HepG2 (cell line): Measurements from ENCODE around the gene SMDT1. TPM values are rescaled to one million over a fixed set of nuclear protein-coding genes. Genes with fewer than 3 reads are reported as not detected.

ENCODE experiments used
- ATF5 ChIP-seq: sonication (generic); formaldehyde crosslinking; IDR thresholded peaks from 2 replicates; pipeline ENCODE4 v1.4.0; 2020; ENCODE audit warnings: mild to moderate bottlenecking, low read depth, missing genetic modification reagents
- EP300 ChIP-seq, 3 experiments: sonication (generic) in 1 of 3; formaldehyde crosslinking in 1 of 3; IDR thresholded peaks; 2 replicates each; pipeline versions ENCODE4 v1.5.1 to v1.6.1; 2011 to 2020; ENCODE audit warnings: low read depth in 2 of 3, low read length in 2 of 3, borderline replicate concordance in 1 of 3, improper control_type of control experiment in 1 of 3, mild to moderate bottlenecking in 1 of 3, missing genetic modification reagents in 1 of 3, moderate library complexity in 1 of 3
- HNRNPK ChIP-seq: fragments of 200-400 bp; formaldehyde crosslinking; IDR thresholded peaks from 2 replicates; pipeline ENCODE4 v1.6.1; 2018; ENCODE audit warnings: low read length, low read depth, moderate library complexity, mild to moderate bottlenecking; ENCODE audit not compliant: poor library complexity, severe bottlenecking
- IRF2 ChIP-seq: IDR thresholded peaks from 2 replicates; pipeline ENCODE4 v1.6.1; 2018; ENCODE audit warnings: missing genetic modification reagents, missing compliant biosample characterization
- MLXIP ChIP-seq: sonication (generic); formaldehyde crosslinking; IDR thresholded peaks from 2 replicates; pipeline ENCODE4 v1.9.0; 2021; ENCODE audit warnings: missing genetic modification reagents, borderline replicate concordance
- MTF1 ChIP-seq: sonication (generic); formaldehyde crosslinking; IDR thresholded peaks from 2 replicates; pipeline ENCODE4 v1.5.0; 2020; ENCODE audit warnings: missing genetic modification reagents
- MXI1 ChIP-seq: IDR thresholded peaks from 3 replicates; pipeline ENCODE4 v1.6.1; 2012; ENCODE audit warnings: low read depth, low read length, inconsistent platforms, borderline replicate concordance
- NCOA2 ChIP-seq: sonication (generic); formaldehyde crosslinking; IDR thresholded peaks from 2 replicates; pipeline ENCODE4 v1.8.0; 2022; ENCODE audit warnings: inconsistent platforms
- NR2F6 ChIP-seq, 2 experiments: IDR thresholded peaks; 2 replicates each; pipeline ENCODE4 v1.6.1; 2016; ENCODE audit warnings: antibody characterized with exemption in 1 of 2, mild to moderate bottlenecking in 1 of 2
- POGK ChIP-seq: sonication (generic); formaldehyde crosslinking; conservative IDR thresholded peaks from 2 replicates; pipeline ENCODE4 v1.8.0; 2022; ENCODE audit warnings: mild to moderate bottlenecking, moderate library complexity, missing genetic modification reagents
- POLR2A ChIP-seq, 2 experiments: IDR thresholded peaks; 2 replicates each; pipeline ENCODE4 v1.6.1; 2011; ENCODE audit warnings: low read depth in 2 of 2, low read length in 2 of 2, mild to moderate bottlenecking in 1 of 2, moderate library complexity in 1 of 2; ENCODE audit not compliant: insufficient read depth in 1 of 2
- REXO4 ChIP-seq: sonication (generic); formaldehyde crosslinking; IDR thresholded peaks from 2 replicates; pipeline ENCODE4 v1.8.0; 2022; ENCODE audit warnings: missing genetic modification reagents, mild to moderate bottlenecking, borderline replicate concordance
- SP2 ChIP-seq: sonication (generic); formaldehyde crosslinking; IDR thresholded peaks from 2 replicates; pipeline ENCODE4 v1.5.1; 2020; ENCODE audit warnings: mild to moderate bottlenecking, missing genetic modification reagents
- TAF15 ChIP-seq: fragments of 200-400 bp; formaldehyde crosslinking; IDR thresholded peaks from one replicate; pipeline ENCODE4 v1.6.1; 2018; ENCODE audit warnings: mild to moderate bottlenecking, low read depth, low read length; ENCODE audit not compliant: poor library complexity, severe bottlenecking
- TMF1 ChIP-seq: sonication (generic); formaldehyde crosslinking; IDR thresholded peaks from 2 replicates; pipeline ENCODE4 v1.8.1; 2022; ENCODE audit warnings: low read depth, missing genetic modification reagents
- TRIM24 ChIP-seq: sonication (generic); formaldehyde crosslinking; IDR thresholded peaks from 2 replicates; pipeline ENCODE4 v1.8.0; 2022; ENCODE audit warnings: mild to moderate bottlenecking, missing genetic modification reagents
- ZNF280B ChIP-seq: sonication (generic); formaldehyde crosslinking; IDR thresholded peaks from 2 replicates; pipeline ENCODE4 v1.5.0; 2020; ENCODE audit warnings: missing genetic modification reagents, mild to moderate bottlenecking, borderline replicate concordance
- ZNF383 ChIP-seq: sonication (generic); formaldehyde crosslinking; IDR thresholded peaks from 2 replicates; pipeline ENCODE4 v1.4.0; 2020; ENCODE audit warnings: missing genetic modification reagents, mild to moderate bottlenecking, borderline replicate concordance
- ZNF839 ChIP-seq: sonication (generic); formaldehyde crosslinking; IDR thresholded peaks from 2 replicates; pipeline ENCODE4 v1.4.0; 2020; ENCODE audit warnings: missing genetic modification reagents, mild to moderate bottlenecking, borderline replicate concordance
- polyA plus RNA-seq, 8 experiments: library from polyadenylated mRNA; depleted of rRNA in 3 of 8; stranded (reverse) in 7 of 8; unstranded in 1 of 8; fragments of >200 nt; fragmentation: Illumina TruSeq in 4 of 8; extraction: Trizol in 4 of 8; gene quantifications; 2 replicates each; pipeline versions ENCODE4 v1.2.1 to v1.2.3, GENCODE V29; 2011 to 2016; ENCODE audit warnings: low read depth in 4 of 8, missing spikeins in 1 of 8, mixed read lengths in 1 of 8; ENCODE audit not compliant: insufficient read depth in 1 of 8
- total RNA-seq, 5 experiments: library from RNA; depleted of rRNA; stranded (reverse); fragments of >200 nt; fragmentation: Illumina TruSeq; extraction: Trizol; gene quantifications; 2 replicates each; pipeline ENCODE4 v1.2.3, GENCODE V29; 2016; ENCODE audit warnings: low read depth in 1 of 5

SMDT1 gene
- total and polyA plus RNA-seq, 2 of the 13 experiments (the other 11 are each of a cell fraction or from before 2014, with no cell fraction given): 8.3 to 26.6 TPM

- no peak for TF ChIP-seq MLXIP (CRISPR knock-in tag)
- peak; percentile 90 for TF ChIP-seq ZNF280B (CRISPR knock-in tag)
- TF ChIP-seq MXI1: peak; percentile 61; the same call in 1 of the 3 replicates
- no peak for TF ChIP-seq POGK
- TF ChIP-seq TRIM24 (CRISPR knock-in tag): no peak
- peak; percentile 74 for TF ChIP-seq SP2 (CRISPR knock-in tag)
- no peak for TF ChIP-seq NR2F6 (IDR thresholded peaks at IDR 0.05)
- TF ChIP-seq NR2F6 (CRISPR knock-in tag; IDR thresholded peaks at IDR 0.05): peak; percentile 52
- peak; percentile 9; the same call in 1 of the 2 replicates for TF ChIP-seq NCOA2 (CRISPR knock-in tag)
- TF ChIP-seq REXO4 (CRISPR knock-in tag): no peak
- no peak for TF ChIP-seq ATF5 (CRISPR knock-in tag)
- TF ChIP-seq MTF1 (CRISPR knock-in tag): no peak
- no peak for TF ChIP-seq EP300 (IDR thresholded peaks at IDR 0.05; ENCODE audit: low read depth in 2 of 2, low read length in 2 of 2)
- TF ChIP-seq EP300 (CRISPR knock-in tag; IDR thresholded peaks at IDR 0.05; ENCODE audit: borderline replicate concordance): no peak; the same call in 1 of the 2 replicates
- no peak for TF ChIP-seq ZNF839 (CRISPR knock-in tag)
- TF ChIP-seq TAF15: no peak
- TF ChIP-seq POLR2A (IDR thresholded peaks at IDR 0.05; ENCODE audit: insufficient read depth in 1 of 2, low read depth in 2 of 2, low read length in 2 of 2): peak; percentile 67 to 92
- TF ChIP-seq IRF2 (CRISPR knock-in tag): peak; percentile 24; the same call in 1 of the 2 replicates
- no peak for TF ChIP-seq HNRNPK
- TF ChIP-seq TMF1 (CRISPR knock-in tag): 0 out of 2 replicates have a peak, but pooled peaks have one; percentile 74
- TF ChIP-seq ZNF383 (CRISPR knock-in tag): no peak
These were observed 8.7 kb upstream of the SMDT1 start, which contains the start of gene NAGA (continued) for GRCh38 chr22:42070517-42071422.
